ENCODE results near the gene STXBP6. TPM values are rescaled to one million over a fixed set of nuclear protein-coding genes. Genes with fewer than 3 reads are reported as not detected.

Gene STXBP6
- total and polyA plus RNA-seq, 2 of the 13 experiments (the other 11 are each of a cell fraction or from before 2014, with no cell fraction given): 35.3 to 42.8 TPM

- TF ChIP-seq ELK4 (CRISPR knock-in tag; IDR thresholded peaks at IDR 0.05; ENCODE audit: borderline replicate concordance): no peak
- TF ChIP-seq MTA3 (CRISPR knock-in tag; IDR thresholded peaks at IDR 0.05): no peak
- no peak for TF ChIP-seq ZNF766 (CRISPR knock-in tag; IDR thresholded peaks at IDR 0.05; ENCODE audit: borderline replicate concordance)
- TF ChIP-seq NR2F1 (CRISPR knock-in tag; IDR thresholded peaks at IDR 0.05): no peak
- TF ChIP-seq ZNF7 (CRISPR knock-in tag; IDR thresholded peaks at IDR 0.05): no peak
- no peak for TF ChIP-seq CERS6 (CRISPR knock-in tag; IDR thresholded peaks at IDR 0.05)
- no peak for TF ChIP-seq ZNF609 (CRISPR knock-in tag; IDR thresholded peaks at IDR 0.05; ENCODE audit: borderline replicate concordance)
- no peak for TF ChIP-seq ZC3H13 (CRISPR knock-in tag; IDR thresholded peaks at IDR 0.05)
- TF ChIP-seq SP5 (CRISPR knock-in tag; IDR thresholded peaks at IDR 0.05; ENCODE audit: borderline replicate concordance, low read depth): no peak
- TF ChIP-seq TMF1 (CRISPR knock-in tag; IDR thresholded peaks at IDR 0.05; ENCODE audit: low read depth): 0 out of 2 replicates have a peak, but pooled peaks have one; percentile 37
- no peak for TF ChIP-seq ZNF709 (CRISPR knock-in tag; IDR thresholded peaks at IDR 0.05)
- TF ChIP-seq ELF3 (CRISPR knock-in tag; IDR thresholded peaks at IDR 0.05): peak; percentile 48; the same call in 1 of the 2 replicates
- no peak for TF ChIP-seq MLXIP (CRISPR knock-in tag; IDR thresholded peaks at IDR 0.05; ENCODE audit: borderline replicate concordance)
- TF ChIP-seq ZNF761 (CRISPR knock-in tag; conservative IDR thresholded peaks at IDR 0.05): no peak
- TF ChIP-seq ZBTB34 (CRISPR knock-in tag; IDR thresholded peaks at IDR 0.05): 0 out of 2 replicates have a peak, but pooled peaks have one; percentile 32
- TF ChIP-seq ZNF652 (CRISPR knock-in tag; IDR thresholded peaks at IDR 0.05; ENCODE audit: borderline replicate concordance, low read depth): no peak
These were observed 173.7 kb downstream of the STXBP6 start (continued) for GRCh38 chr14:24875991-24876878.

Measured in HepG2 (cell line).